Thyroid gland (tissue), 4 donors: Measurements from ENCODE around the gene SART1.

Experiments
- CTCF ChIP-seq, 6 experiments: fragments of 200-600 bp in 3 of 6; fragments of 450-650 bp in 3 of 6; sonication (generic) in 3 of 6; IDR thresholded peaks; one replicate each; pipeline ENCODE4 v1.5.1; 2016 to 2019; ENCODE audit warnings: antibody characterized with exemption in 6 of 6, mild to moderate bottlenecking in 2 of 6, inconsistent platforms in 1 of 6, moderate library complexity in 1 of 6
- POLR2A ChIP-seq, 2 donors: fragments of 450-650 bp; IDR thresholded peaks; one replicate each; pipeline ENCODE4 v1.6.1; 2017; ENCODE audit warnings: antibody characterized with exemption in 2 of 2, mild to moderate bottlenecking in 2 of 2, moderate library complexity in 1 of 2

GRCh38 chr11:66008095-66008467, 46.5 kb downstream of the SART1 start:
- TF ChIP-seq CTCF (IDR thresholded peaks at IDR 0.05), result no peak
- TF ChIP-seq POLR2A (IDR thresholded peaks at IDR 0.05), result no peak
